Nephron (organoid): ENCODE results near the gene SMCHD1.
"Not testable (repeated sequence)": the region's sequence is repeated elsewhere in the genome, so short reads cannot be mapped to it uniquely, and the experiment has no call there.

Source experiments
- H3K27ac Mint-ChIP-seq, 3 experiments: 2 replicates each; pipeline ENCODE4 v1.8.0; 2020; ENCODE audit warnings: mixed read lengths in 3 of 3, mild to moderate bottlenecking in 2 of 3, moderate library complexity in 1 of 3
- H3K27me3 Mint-ChIP-seq: 2 replicates; pipeline ENCODE4 v1.8.0; 2021; ENCODE audit warnings: low read depth, mild to moderate bottlenecking, moderate library complexity, mixed read lengths
- H3K36me3 Mint-ChIP-seq: 2 replicates; pipeline ENCODE4 v1.8.0; 2020; ENCODE audit warnings: low read depth, mixed read lengths
- H3K4me1 Mint-ChIP-seq: 2 replicates; pipeline ENCODE4 v1.8.0; 2020; ENCODE audit warnings: mixed read lengths
- H3K4me3 Mint-ChIP-seq, 3 experiments: 2 replicates each; pipeline ENCODE4 v1.8.0; 2020; ENCODE audit warnings: mild to moderate bottlenecking in 3 of 3, mixed read lengths in 3 of 3, moderate library complexity in 2 of 3
- H3K9me3 Mint-ChIP-seq: 2 replicates; pipeline ENCODE4 v1.8.0; 2020; ENCODE audit warnings: mixed read lengths
- TF ChIP-seq, protein P1 (sequence below), 3 experiments: fragments of 200-600 bp; sonication (generic); IDR thresholded peaks; one replicate each; pipeline ENCODE4 v1.5.0; 2021; ENCODE audit warnings: antibody characterized with exemption in 3 of 3; ENCODE audit not compliant: unreplicated experiment in 3 of 3

Gene SMCHD1

GRCh38 chr18:2824865-2825264, 169.3 kb downstream of the SMCHD1 start:
- TF ChIP-seq, protein P1, sequence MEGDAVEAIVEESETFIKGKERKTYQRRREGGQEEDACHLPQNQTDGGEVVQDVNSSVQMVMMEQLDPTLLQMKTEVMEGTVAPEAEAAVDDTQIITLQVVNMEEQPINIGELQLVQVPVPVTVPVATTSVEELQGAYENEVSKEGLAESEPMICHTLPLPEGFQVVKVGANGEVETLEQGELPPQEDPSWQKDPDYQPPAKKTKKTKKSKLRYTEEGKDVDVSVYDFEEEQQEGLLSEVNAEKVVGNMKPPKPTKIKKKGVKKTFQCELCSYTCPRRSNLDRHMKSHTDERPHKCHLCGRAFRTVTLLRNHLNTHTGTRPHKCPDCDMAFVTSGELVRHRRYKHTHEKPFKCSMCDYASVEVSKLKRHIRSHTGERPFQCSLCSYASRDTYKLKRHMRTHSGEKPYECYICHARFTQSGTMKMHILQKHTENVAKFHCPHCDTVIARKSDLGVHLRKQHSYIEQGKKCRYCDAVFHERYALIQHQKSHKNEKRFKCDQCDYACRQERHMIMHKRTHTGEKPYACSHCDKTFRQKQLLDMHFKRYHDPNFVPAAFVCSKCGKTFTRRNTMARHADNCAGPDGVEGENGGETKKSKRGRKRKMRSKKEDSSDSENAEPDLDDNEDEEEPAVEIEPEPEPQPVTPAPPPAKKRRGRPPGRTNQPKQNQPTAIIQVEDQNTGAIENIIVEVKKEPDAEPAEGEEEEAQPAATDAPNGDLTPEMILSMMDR (IDR thresholded peaks at IDR 0.05; ENCODE audit: unreplicated experiment in 3 of 3) = no peak
- Mint-ChIP-seq H3K27me3 (no peaks in the 10 kb centered on the region), H3K4me1 (peaks cover 9% of the 10 kb centered on the region), H3K4me3 (no peak overlapping the region), H3K36me3 (no peaks in the 10 kb centered on the region), H3K27ac (no peak overlapping the region), H3K9me3 (peaks cover 5% of the 10 kb centered on the region)

GRCh38 chr18:2825613-2826175, 170.2 kb downstream of the SMCHD1 start:
- no peaks in the 10 kb centered on the region for H3K27me3 Mint-ChIP-seq
- H3K4me1 Mint-ChIP-seq = peaks cover 9% of the 10 kb centered on the region
- H3K9me3 Mint-ChIP-seq = peaks cover 5% of the 10 kb centered on the region
- no peaks in the 10 kb centered on the region for H3K36me3 Mint-ChIP-seq
- TF ChIP-seq, protein P1 (IDR thresholded peaks at IDR 0.05; ENCODE audit: unreplicated experiment in 3 of 3) = no peak
- no peak overlapping the region for H3K27ac Mint-ChIP-seq
- no peak overlapping the region for H3K4me3 Mint-ChIP-seq

DNA sequence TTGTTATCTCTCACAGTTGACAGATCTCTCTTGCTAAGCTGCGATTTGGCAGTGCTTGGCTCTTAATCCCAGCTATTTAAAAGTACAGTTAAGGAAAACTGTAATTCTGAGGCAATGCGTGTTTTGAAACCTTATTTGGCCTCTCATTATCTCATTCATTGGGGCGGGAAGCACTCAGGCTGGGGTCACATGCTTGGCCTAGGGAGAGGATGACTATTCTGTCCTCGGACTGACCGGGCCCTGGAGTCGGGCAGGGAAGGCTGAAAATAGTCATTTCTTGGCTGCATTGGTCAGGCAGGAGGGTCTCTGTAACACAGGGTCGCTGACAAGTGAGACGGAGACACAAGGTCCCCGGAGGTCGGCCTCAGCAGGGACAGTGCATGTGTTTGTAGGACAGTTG, 171.1 kb downstream of the SMCHD1 start:
- Mint-ChIP-seq H3K27me3 (no peaks in the 10 kb centered on the region), H3K27ac (peak overlapping the region in 2 of 3 experiments; percentile 32 to 61), H3K9me3 (peaks cover 5% of the 10 kb centered on the region), H3K4me1 (peaks cover 9% of the 10 kb centered on the region), H3K36me3 (no peaks in the 10 kb centered on the region), H3K4me3 (no peak overlapping the region)
- TF ChIP-seq, protein P1 (IDR thresholded peaks at IDR 0.05; ENCODE audit: unreplicated experiment in 3 of 3) = no peak

- Mint-ChIP-seq H3K27me3 (no peaks in the 10 kb centered on the region), H3K36me3 (no peaks in the 10 kb centered on the region), H3K4me3 (no peak overlapping the region), H3K27ac (peak overlapping the region in 2 of 3 experiments; percentile 23 to 61), H3K4me1 (peaks cover 9% of the 10 kb centered on the region), H3K9me3 (peaks cover 5% of the 10 kb centered on the region)
- TF ChIP-seq, protein P1 (IDR thresholded peaks at IDR 0.05; ENCODE audit: unreplicated experiment in 3 of 3) = no peak
Measured at GRCh38 chr18:2827061-2827460, 171.5 kb downstream of the SMCHD1 start.

- peaks cover 19% of the 10 kb centered on the region for H3K9me3 Mint-ChIP-seq
- H3K4me1 Mint-ChIP-seq, H3K27me3 Mint-ChIP-seq, H3K27ac Mint-ChIP-seq, H3K36me3 Mint-ChIP-seq, H3K4me3 Mint-ChIP-seq: not testable (repeated sequence)
Measured at GRCh38 chr18:2836118-2836517, 180.6 kb downstream of the SMCHD1 start.

DNA sequence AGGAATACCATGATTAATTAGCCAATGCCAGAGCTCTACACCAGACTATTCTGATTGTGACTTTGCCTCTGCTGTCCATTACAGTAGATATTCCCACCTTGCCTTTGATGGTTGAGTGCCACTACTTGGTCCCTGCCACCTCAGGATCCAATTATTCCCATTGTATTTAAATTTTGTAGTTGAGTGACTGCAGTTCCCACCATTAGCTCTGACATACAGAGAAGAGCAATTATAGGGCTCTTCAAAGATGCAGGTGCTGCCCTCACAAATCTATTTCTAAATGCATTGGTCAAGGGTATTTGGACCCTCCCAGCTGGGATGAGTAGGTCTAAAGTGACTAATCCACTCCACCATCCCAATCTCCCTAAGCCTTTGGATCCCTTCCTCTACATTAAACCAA, 181.8 kb downstream of the SMCHD1 start:
- not testable (repeated sequence) for H3K4me3 Mint-ChIP-seq, H3K27me3 Mint-ChIP-seq, H3K36me3 Mint-ChIP-seq, H3K27ac Mint-ChIP-seq, H3K4me1 Mint-ChIP-seq
- peaks cover 19% of the 10 kb centered on the region for H3K9me3 Mint-ChIP-seq

GRCh38 chr18:2839202-2839601, 183.7 kb downstream of the SMCHD1 start:
- Mint-ChIP-seq H3K4me1 (no peaks in the 10 kb centered on the region), H3K36me3 (no peaks in the 10 kb centered on the region), H3K9me3 (peaks cover 19% of the 10 kb centered on the region), H3K27me3 (peaks cover 19% of the 10 kb centered on the region), H3K4me3 (no peak overlapping the region), H3K27ac (no peak overlapping the region)
- TF ChIP-seq, protein P1 (IDR thresholded peaks at IDR 0.05; ENCODE audit: unreplicated experiment in 3 of 3) = no peak
